Tibial artery (tissue), 4 donors: Measurements from ENCODE around the gene TMEM164.

ENCODE experiments used
- DNase-seq, 2 donors: peaks; one replicate each; pipeline ENCODE4 v3.0.0-alpha.2; 2019
- H3K27ac ChIP-seq, 2 donors: fragments of 200-600 bp; sonication (generic) in 1 of 2; 1 replicate in 1 of 2; 2 replicates in 1 of 2; pipeline ENCODE4 v1.5.1; 2018 to 2019; ENCODE audit warnings: mild to moderate bottlenecking in 1 of 2
- H3K27me3 ChIP-seq, 2 donors: fragments of 200-600 bp; sonication (generic) in 1 of 2; one replicate each; pipeline versions ENCODE4 v1.5.1 to v1.6.0; 2016 to 2019
- H3K36me3 ChIP-seq, 3 donors: fragments of 200-600 bp; sonication (generic) in 2 of 3; one replicate each; pipeline ENCODE4 v1.5.1; 2016 to 2019; ENCODE audit warnings: mild to moderate bottlenecking in 2 of 3
- H3K4me1 ChIP-seq, 4 donors: fragments of 200-600 bp; sonication (generic) in 2 of 4; 1 replicate in 3 of 4; 2 replicates in 1 of 4; pipeline ENCODE4 v1.5.1; 2016 to 2019
- H3K4me3 ChIP-seq, 2 donors: fragments of 200-600 bp; sonication (generic) in 1 of 2; 1 replicate in 1 of 2; 2 replicates in 1 of 2; pipeline ENCODE4 v1.5.1; 2018 to 2019; ENCODE audit warnings: mild to moderate bottlenecking in 2 of 2
- H3K9me3 ChIP-seq, 3 donors: fragments of 200-600 bp; sonication (generic) in 1 of 3; one replicate each; pipeline ENCODE4 v1.5.1; 2016 to 2019
- intact Hi-C: fragments of 100-400 bp; cut with DNase I; formaldehyde crosslinking; loops from one replicate; pipeline ENCODE4 v1.15.0; 2023; ENCODE audit warnings: low total_unique reads
- TF ChIP-seq, protein P1 (sequence below), 2 experiments: fragments of 200-600 bp in 1 of 2; fragments of 450-650 bp in 1 of 2; IDR thresholded peaks; one replicate each; pipeline ENCODE4 v1.5.1; 2017 to 2019; ENCODE audit warnings: antibody characterized with exemption in 2 of 2, mild to moderate bottlenecking in 1 of 2, moderate library complexity in 1 of 2

The TMEM164 gene

DNA sequence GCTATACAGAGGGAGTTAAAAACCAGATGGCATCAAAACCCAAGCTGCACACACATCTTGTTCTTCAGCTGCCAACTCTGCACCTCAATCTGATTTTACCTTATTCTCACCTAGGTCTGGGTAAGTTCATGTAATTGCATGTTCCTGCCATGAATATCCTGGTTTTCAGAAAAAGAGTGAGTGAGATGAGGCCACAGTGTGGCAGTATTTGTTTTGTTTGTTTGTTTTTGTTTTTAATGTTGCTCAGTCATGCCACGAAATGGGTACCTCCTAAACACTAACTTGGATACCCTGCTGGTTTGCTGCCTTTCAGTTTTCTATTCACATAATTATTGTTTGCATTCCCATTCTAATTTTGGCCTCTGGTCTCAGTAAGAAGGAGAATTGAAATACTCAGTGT lies 22.5 kb downstream of the TMEM164 start:
- TF ChIP-seq, protein P1, sequence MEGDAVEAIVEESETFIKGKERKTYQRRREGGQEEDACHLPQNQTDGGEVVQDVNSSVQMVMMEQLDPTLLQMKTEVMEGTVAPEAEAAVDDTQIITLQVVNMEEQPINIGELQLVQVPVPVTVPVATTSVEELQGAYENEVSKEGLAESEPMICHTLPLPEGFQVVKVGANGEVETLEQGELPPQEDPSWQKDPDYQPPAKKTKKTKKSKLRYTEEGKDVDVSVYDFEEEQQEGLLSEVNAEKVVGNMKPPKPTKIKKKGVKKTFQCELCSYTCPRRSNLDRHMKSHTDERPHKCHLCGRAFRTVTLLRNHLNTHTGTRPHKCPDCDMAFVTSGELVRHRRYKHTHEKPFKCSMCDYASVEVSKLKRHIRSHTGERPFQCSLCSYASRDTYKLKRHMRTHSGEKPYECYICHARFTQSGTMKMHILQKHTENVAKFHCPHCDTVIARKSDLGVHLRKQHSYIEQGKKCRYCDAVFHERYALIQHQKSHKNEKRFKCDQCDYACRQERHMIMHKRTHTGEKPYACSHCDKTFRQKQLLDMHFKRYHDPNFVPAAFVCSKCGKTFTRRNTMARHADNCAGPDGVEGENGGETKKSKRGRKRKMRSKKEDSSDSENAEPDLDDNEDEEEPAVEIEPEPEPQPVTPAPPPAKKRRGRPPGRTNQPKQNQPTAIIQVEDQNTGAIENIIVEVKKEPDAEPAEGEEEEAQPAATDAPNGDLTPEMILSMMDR (IDR thresholded peaks at IDR 0.05): no peak
- no peaks in the 10 kb centered on the region for H3K36me3 ChIP-seq
- intact Hi-C loops: no loop called here
- H3K27me3 ChIP-seq: no peaks in the 10 kb centered on the region
- DNase-seq: no peak
- H3K4me3 ChIP-seq: no peak overlapping the region
- H3K9me3 ChIP-seq: no peaks in the 10 kb centered on the region
- H3K27ac ChIP-seq: no peak overlapping the region
- peaks cover 0 to 15% (median 4%) of the 10 kb centered on the region in 4 donors for H3K4me1 ChIP-seq

DNA sequence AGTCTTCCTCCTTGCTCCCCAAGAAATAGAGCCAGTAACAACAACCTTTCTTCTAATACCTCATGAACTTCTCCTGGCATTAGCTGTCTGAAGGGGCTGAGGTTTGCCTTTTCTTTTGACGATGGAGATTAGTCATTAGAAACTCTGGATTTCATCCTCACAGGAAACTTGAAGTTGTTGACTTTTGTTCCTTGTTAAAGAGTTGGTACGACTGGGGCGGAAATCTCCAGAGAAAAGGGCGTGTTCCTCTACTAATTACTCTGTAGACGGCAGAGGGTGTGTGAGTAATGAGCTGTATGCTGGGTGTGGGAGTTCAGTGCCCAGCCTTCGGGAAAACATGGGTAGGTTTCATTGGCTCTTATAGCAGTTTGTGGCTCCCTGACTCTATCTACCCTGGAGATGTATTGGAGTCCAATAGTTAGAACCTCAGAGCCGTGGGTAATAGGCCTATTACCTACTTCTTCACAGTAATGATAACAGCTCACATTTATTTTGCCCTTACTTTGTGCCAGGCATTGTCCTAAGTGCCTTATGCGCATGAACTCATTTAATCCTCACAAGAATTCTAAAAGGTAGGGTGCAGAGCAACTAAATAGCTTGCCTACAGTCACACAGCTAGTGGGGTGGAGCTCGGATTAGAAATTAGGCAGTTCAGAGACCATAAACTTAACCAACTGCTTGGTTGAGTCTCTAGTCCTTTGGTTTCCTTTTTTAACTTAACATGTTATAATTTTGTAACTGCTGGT lies 23.4 kb downstream of the TMEM164 start:
- Histone ChIP-seq H3K4me3 (no peak overlapping the region), H3K9me3 (no peaks in the 10 kb centered on the region), H3K27me3 (no peaks in the 10 kb centered on the region), H3K4me1 (peaks cover 0 to 7% (median 3%) of the 10 kb centered on the region in 4 donors), H3K36me3 (no peaks in the 10 kb centered on the region), H3K27ac (no peak overlapping the region)
- TF ChIP-seq, protein P1 (IDR thresholded peaks at IDR 0.05): no peak
- DNase-seq: peak in 1 of 2 donors; percentile 21
- intact Hi-C loops: no loop called here

DNA sequence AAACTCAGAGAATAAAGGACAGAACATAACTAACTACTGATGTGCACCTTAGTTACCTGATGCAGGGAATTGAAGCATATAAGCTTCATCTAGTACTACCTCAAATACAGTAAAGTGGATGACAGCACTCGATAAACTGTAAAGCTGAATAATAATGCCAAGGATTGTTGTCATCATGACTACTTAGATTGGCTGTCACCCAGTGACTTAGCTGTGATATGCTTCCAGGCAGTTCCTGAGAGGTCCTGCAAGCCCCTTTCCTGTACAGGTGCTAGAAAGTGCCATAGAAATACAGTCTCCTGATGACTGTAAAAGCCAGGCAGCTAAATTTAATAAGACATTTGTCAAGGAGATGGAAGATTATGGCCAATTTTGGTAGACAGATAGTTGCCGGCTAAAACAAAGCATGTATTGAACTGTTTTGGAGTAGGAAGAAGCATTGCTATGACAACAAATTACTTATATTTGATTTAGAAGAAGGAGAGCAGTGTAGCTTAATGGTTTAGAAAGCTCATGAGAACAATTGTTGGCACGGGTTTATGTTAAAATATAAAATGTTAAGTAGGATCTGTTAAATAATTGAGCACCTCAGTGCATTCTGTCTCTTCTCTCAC lies 29.7 kb downstream of the TMEM164 start:
- Histone ChIP-seq H3K9me3 (no peaks in the 10 kb centered on the region), H3K4me1 (no peaks in the 10 kb centered on the region), H3K27me3 (no peaks in the 10 kb centered on the region), H3K4me3 (no peak overlapping the region), H3K36me3 (no peaks in the 10 kb centered on the region), H3K27ac (no peak overlapping the region)
- intact Hi-C loops: no loop called here
- no peak for DNase-seq
- TF ChIP-seq, protein P1 (IDR thresholded peaks at IDR 0.05): no peak

DNA sequence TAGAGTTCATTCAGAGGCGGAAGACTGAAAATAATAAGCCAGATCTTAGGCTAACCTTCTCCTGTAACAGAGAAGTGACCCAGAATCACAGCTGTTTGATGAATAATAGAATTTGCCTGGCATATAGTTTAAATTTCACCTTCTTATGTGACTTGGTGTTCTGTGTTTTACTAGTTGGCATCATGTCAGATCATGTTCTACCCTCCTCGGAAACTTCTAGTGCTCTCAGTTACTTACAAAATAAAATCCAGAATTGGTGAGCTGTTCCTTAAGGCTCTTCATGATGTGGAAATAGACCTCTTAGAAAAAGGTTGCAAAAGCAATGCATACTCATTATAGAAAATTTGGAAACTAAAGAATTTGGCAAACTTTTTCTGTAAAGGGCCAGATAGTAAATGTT lies 31.1 kb downstream of the TMEM164 start:
- no peak for DNase-seq
- no peak overlapping the region for H3K4me3 ChIP-seq
- no peaks in the 10 kb centered on the region for H3K27me3 ChIP-seq
- intact Hi-C loops: no loop called here
- no peaks in the 10 kb centered on the region for H3K9me3 ChIP-seq
- H3K27ac ChIP-seq: no peak overlapping the region
- H3K36me3 ChIP-seq: no peaks in the 10 kb centered on the region
- no peaks in the 10 kb centered on the region for H3K4me1 ChIP-seq
- TF ChIP-seq, protein P1 (IDR thresholded peaks at IDR 0.05): no peak

DNA sequence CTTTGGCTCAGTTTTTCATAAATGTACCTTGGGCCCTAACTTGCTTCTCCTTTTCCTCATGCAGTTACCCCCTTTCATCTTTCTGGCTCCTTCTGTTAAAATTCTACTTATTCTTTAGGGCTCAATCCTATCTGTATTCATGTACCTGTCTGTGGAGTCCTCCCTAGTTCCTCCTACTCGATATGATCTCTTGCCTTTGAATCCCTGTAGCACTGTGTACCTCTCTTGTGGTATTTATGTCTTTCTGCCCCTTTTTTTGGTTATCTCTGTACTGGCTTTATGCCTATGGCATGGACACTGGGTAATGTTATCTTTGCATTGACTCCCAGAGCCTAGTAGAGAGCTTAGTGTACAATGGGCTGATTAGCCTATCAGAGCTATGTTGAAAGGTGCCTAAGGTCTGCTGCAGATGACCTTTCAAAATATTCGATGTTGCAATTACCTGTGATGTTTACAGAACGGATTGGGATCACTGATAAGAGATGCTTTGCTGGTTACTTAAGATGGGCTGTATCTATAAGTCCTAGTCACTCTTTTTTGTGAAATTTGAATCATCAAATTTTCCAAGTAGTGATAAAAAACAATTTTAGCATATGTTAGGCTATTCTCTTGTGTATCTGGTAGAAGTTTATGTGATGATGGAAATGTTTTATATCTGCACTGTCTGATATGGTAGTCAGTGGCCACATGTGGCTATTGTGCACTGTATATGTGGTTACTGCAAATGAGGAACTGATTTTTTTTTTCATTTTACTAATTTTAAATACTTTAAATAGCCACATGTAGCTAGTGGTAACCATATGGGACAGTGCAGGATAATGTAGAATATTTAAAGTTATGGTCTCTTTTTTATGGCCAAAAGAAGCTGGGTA lies 33.5 kb downstream of the TMEM164 start:
- Histone ChIP-seq H3K27ac (no peak overlapping the region), H3K27me3 (no peaks in the 10 kb centered on the region), H3K4me3 (no peak overlapping the region), H3K4me1 (no peaks in the 10 kb centered on the region), H3K9me3 (no peaks in the 10 kb centered on the region), H3K36me3 (no peaks in the 10 kb centered on the region)
- TF ChIP-seq, protein P1 (IDR thresholded peaks at IDR 0.05): no peak
- intact Hi-C loops: no loop called here
- DNase-seq: no peak
